Measurements from ENCODE around the gene TAOK1.

Gene TAOK1

DNA sequence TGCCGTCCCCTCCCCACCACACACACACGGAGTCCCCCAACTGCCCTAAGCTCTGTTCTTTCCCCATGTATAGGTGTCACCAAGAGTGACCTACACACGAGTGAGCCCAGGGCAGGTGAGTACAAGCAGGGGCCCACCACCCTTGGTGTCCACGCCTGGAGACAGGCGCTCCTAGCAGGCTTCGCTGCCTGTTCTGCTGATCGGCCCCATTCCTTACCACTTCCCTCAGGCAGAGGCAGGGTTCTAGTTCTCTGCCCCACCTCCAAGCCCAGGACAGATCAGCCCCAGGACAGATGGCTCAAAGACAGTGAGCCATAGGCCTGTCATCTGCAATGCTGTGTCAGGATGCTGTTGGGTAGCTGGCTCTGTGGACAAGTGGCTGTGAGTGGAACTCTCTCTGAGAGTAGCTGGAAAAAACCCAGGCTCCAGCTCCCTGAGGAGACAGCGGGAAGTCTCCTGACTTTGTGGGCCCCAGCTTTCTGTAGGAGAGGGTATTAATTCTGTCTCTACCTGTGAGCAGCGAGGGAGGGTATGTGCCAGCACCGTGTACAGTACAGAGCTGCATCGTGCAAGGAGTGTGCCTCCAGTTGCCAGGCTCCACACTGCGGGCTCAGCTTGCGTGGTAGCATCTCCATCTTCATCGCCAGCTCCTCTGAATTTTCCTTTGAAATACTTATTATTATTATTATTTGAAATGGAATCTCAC is 179.2 kb downstream of the TAOK1 start:
- no peak for DNase-seq (ENCODE audit: low read depth)
- TF ChIP-seq, protein P1, sequence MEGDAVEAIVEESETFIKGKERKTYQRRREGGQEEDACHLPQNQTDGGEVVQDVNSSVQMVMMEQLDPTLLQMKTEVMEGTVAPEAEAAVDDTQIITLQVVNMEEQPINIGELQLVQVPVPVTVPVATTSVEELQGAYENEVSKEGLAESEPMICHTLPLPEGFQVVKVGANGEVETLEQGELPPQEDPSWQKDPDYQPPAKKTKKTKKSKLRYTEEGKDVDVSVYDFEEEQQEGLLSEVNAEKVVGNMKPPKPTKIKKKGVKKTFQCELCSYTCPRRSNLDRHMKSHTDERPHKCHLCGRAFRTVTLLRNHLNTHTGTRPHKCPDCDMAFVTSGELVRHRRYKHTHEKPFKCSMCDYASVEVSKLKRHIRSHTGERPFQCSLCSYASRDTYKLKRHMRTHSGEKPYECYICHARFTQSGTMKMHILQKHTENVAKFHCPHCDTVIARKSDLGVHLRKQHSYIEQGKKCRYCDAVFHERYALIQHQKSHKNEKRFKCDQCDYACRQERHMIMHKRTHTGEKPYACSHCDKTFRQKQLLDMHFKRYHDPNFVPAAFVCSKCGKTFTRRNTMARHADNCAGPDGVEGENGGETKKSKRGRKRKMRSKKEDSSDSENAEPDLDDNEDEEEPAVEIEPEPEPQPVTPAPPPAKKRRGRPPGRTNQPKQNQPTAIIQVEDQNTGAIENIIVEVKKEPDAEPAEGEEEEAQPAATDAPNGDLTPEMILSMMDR (conservative IDR thresholded peaks at IDR 0.05; ENCODE audit: low read depth, low read length): no peak
- peak overlapping the region; percentile 65 for H3K4me3 ChIP-seq (ENCODE audit: low read length)

- DNase-seq (ENCODE audit: low read depth): no peak
- H3K4me3 ChIP-seq (ENCODE audit: low read length): no peak overlapping the region
- TF ChIP-seq, protein P1 (conservative IDR thresholded peaks at IDR 0.05; ENCODE audit: low read depth, low read length): no peak
Measured at GRCh38 chr17:29570521-29570920, 180.4 kb downstream of the TAOK1 start.

DNA sequence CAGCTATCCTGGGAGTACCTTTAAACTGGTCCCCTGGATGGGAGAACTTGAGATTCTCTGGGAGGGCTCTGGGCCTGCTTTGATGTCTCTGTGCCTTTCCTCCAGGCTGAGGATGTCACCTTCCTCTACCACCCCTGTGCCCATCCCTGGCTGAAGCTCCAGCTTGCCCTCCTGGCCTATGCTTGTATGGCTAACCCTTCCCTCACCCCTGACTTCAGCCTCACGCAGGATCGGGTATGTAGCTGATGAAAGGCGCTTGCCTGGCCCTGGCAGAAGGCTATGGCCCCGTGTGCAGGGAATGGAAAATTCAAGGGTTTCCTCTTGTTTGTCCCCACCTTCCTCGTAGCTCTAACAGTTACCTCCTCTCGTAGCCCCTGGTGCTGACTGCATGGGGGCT is 181.3 kb downstream of the TAOK1 start:
- TF ChIP-seq, protein P1 (conservative IDR thresholded peaks at IDR 0.05; ENCODE audit: low read depth, low read length): no peak
- no peak for DNase-seq (ENCODE audit: low read depth)
- H3K4me3 ChIP-seq (ENCODE audit: low read length): no peak overlapping the region

DNA sequence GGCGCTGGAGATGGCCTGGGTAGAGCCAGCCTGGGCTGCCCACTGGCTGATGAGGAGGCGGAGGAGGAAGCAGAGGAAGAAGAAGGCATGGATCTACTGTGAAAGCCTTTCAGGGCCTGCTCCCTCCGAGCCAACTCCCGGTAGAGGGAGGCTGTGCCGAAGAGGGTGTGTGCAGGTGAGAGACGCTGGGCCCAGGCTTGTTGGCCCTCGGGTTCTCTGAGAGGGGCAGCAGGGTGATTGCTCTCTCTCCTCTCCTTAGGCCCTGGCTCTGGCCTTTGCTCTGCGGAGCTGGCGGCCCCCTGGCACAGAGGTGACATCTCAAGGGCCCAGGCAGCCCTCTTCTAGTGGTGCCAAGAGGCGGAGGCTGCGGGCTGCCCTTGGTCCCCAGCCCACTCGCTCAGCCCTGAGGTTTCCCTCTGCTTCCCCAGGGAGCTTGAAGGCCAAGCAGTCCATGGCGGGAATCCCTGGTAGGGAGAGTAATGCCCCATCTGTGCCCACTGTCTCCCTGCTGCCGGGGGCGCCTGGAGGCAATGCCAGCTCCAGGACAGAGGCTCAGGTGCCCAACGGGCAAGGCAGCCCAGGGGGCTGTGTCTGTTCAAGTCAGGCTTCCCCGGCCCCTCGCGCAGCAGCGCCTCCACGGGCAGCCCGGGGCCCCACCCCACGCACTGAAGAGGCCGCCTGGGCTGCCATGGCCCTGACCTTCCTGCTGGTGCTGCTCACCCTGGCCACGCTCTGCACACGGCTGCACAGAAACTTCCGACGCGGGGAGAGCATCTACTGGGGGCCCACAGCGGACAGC is 181.9 kb downstream of the TAOK1 start:
- DNase-seq (ENCODE audit: low read depth): no peak
- TF ChIP-seq, protein P1 (conservative IDR thresholded peaks at IDR 0.05; ENCODE audit: low read depth, low read length): no peak
- no peak overlapping the region for H3K4me3 ChIP-seq (ENCODE audit: low read length)

- TF ChIP-seq, protein P1 (conservative IDR thresholded peaks at IDR 0.05; ENCODE audit: low read depth, low read length): peak; percentile 60
- H3K4me3 ChIP-seq (ENCODE audit: low read length): no peak overlapping the region
- no peak for DNase-seq (ENCODE audit: low read depth)
Measured at GRCh38 chr17:29572691-29573557, 182.8 kb downstream of the TAOK1 start.

DNA sequence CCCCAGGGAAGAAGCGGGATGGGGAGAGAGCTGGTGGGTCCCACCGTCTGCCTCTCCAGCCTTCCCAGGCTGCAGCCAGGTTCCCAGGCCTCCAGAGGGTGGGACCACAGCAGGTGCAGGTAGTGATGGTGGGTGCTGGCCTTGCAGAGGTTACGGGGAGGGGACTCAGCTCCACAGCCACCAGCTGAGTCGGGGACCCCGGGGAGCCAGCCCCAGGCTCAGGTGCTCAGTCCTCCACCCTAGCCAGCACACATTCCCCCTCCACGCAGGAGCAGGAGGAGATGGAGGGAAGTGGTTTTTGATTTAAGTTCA is 183.4 kb downstream of the TAOK1 start:
- TF ChIP-seq, protein P1 (conservative IDR thresholded peaks at IDR 0.05; ENCODE audit: low read depth, low read length): no peak
- DNase-seq (ENCODE audit: low read depth): no peak

More for the DNA sequence above, 183.4 kb downstream of the TAOK1 start:
- no peak overlapping the region for H3K4me3 ChIP-seq (ENCODE audit: low read length)
